Activated CD4-positive, alpha-beta T cell treated with anti-CD3 and anti-CD28 coated beads for 36 hours (primary cell): Measurements from ENCODE around the gene IBA57. TPM values are rescaled to one million over a fixed set of nuclear protein-coding genes. Genes with fewer than 3 reads are reported as not detected.

Source experiments
- ATAC-seq: fragments of 200-7000 bp; cut with Tn5 transposase; one replicate; pipeline ENCODE4 v1.10.0; 2021; ENCODE audit warnings: mild to moderate bottlenecking, moderate library complexity
- CTCF ChIA-PET: fragments of 350-600 bp; sonication (Branson Sonifier 250); formaldehyde crosslinking; loops from one replicate; lab custom pipeline; 2021; ENCODE audit warnings: antibody characterized with exemption; lab: Charles Lee
- POLR2A ChIA-PET: fragments of 350-600 bp; sonication (Branson Sonifier 250); formaldehyde crosslinking; loops from one replicate; lab custom pipeline; 2021; ENCODE audit warnings: antibody characterized with exemption, inconsistent platforms; lab: Charles Lee
- DNase-seq: peaks from one replicate; pipeline ENCODE4 v3.0.0-alpha.2; 2020
- H3K27ac Mint-ChIP-seq: one replicate; pipeline ENCODE4 v1.8.0; 2021; ENCODE audit warnings: mixed read lengths
- H3K27me3 Mint-ChIP-seq: one replicate; pipeline ENCODE4 v1.8.0; 2021; ENCODE audit warnings: mixed read lengths
- H3K36me3 Mint-ChIP-seq: one replicate; pipeline ENCODE4 v1.8.0; 2021; ENCODE audit warnings: low read depth, mixed read lengths
- H3K4me1 Mint-ChIP-seq: one replicate; pipeline ENCODE4 v1.8.0; 2021; ENCODE audit warnings: mixed read lengths
- H3K4me3 Mint-ChIP-seq: one replicate; pipeline ENCODE4 v1.8.0; 2021; ENCODE audit warnings: mild to moderate bottlenecking, moderate library complexity, mixed read lengths
- H3K9me3 Mint-ChIP-seq: one replicate; pipeline ENCODE4 v1.8.0; 2021; ENCODE audit warnings: low read depth, mixed read lengths
- intact Hi-C, 2 experiments: fragments of 100-400 bp; cut with DNase I in 1 of 2; cut with micrococcal nuclease in 1 of 2; formaldehyde crosslinking; loops; one replicate each; pipeline versions ENCODE4 v1.14.2 to v1.15.1; 2022 to 2024; cut with DNase I, micrococcal nuclease
- total RNA-seq, 2 experiments: library from RNA; stranded (reverse); gene quantifications; one replicate each; pipeline ENCODE4 v1.2.3, GENCODE V29; 2021

Gene IBA57
- total RNA-seq, 2 experiments from 2014 or later, result 6.0 to 8.3 TPM

DNA sequence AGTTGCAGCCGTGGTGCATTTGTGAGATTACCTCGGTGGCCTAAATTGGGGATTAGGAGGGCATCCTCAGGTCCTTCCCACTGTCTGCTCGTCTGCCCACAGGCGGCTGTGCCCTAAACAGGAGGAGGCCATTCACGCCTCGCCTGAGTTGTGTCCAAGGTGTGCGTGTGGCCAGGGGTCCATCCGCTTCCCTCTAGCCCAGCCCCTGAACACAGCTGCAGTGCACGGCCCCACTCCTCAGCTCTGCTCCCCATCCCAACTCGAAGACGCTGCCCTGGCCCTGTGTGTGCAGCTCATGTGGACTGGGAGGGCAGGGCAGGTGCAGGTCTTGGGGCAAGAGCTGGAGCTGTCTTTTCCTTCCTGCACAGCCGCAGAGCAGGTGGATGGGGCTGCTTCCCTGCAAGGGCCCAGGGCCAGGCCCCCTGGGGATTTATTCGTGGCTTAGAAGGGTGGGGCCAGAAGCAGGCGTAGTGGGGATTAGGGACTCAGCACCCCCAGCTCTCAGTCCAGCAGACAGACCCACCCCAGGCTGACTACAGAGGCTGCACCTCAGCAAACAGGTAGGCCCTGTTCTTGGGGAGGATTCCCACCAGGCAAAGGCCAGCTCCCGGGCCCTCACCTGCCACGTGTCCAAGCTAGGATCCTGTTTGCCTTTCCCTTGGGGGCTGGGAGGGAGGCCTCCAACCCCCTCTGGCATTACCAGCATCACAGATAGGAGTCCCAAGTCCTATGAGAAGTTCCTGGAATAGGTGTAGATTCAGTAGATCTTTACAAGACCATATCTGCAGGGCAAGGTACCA is 21.2 kb upstream of the IBA57 start:
- intact Hi-C loops, result loop anchor here in 1 of 2 experiments (5.0 kb wide), 1 partner anchor 68 kb away; no protein-coding TSS in a partner anchor
- no peaks in the 10 kb centered on the region for H3K9me3 Mint-ChIP-seq
- no peak overlapping the region for H3K27ac Mint-ChIP-seq
- DNase-seq, result no peak
- peaks cover 30% of the 10 kb centered on the region for H3K36me3 Mint-ChIP-seq
- ChIA-PET CTCF (interaction anchor here (5.4 kb wide), 1 partner anchor 22 kb away, joined by 29 read pairs; the partner anchor contains the start of gene IBA57), POLR2A (interaction anchor here (1.3 kb wide), 1 partner anchor 19 kb away, joined by 3 read pairs; no protein-coding TSS in a partner anchor)
- peak overlapping the region; percentile 8 for H3K4me3 Mint-ChIP-seq
- H3K27me3 Mint-ChIP-seq, result no peaks in the 10 kb centered on the region
- no peak for ATAC-seq
- H3K4me1 Mint-ChIP-seq, result peaks cover 24% of the 10 kb centered on the region

DNA sequence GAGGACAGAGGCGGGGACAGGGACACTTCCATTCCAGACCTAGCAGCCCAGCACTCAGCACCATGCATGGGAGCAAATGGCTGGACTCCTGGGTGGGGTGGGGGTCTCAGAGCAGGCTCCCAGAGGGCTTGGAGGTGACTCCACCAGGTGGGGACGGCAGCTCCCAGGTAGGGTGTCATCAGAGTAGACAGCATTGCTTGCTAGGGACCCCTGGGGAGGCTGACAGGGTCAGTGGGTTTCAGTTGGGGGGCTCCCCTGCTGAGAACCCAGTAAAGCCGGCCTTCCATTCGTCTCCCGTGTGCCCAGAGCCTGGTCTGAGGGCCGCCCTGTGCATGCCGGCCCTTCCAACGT is 20.6 kb upstream of the IBA57 start:
- POLR2A ChIA-PET, result no interaction called here
- Mint-ChIP-seq H3K36me3 (peaks cover 30% of the 10 kb centered on the region), H3K4me1 (peaks cover 24% of the 10 kb centered on the region), H3K9me3 (no peaks in the 10 kb centered on the region), H3K27me3 (no peaks in the 10 kb centered on the region), H3K4me3 (no peak overlapping the region), H3K27ac (no peak overlapping the region)
- CTCF ChIA-PET, result no interaction called here
- DNase-seq (no peak), ATAC-seq (no peak)
- intact Hi-C loops, result loop anchor here in 1 of 2 experiments (5.0 kb wide), 1 partner anchor 67 kb away; no protein-coding TSS in a partner anchor

GRCh38 chr1:228145463-228146416 is 19.9 kb upstream of the IBA57 start:
- peaks cover 28% of the 10 kb centered on the region for H3K36me3 Mint-ChIP-seq
- H3K27ac Mint-ChIP-seq, result no peak overlapping the region
- H3K4me1 Mint-ChIP-seq, result peaks cover 24% of the 10 kb centered on the region
- no peaks in the 10 kb centered on the region for H3K9me3 Mint-ChIP-seq
- intact Hi-C loops, result no loop called here
- H3K27me3 Mint-ChIP-seq, result no peaks in the 10 kb centered on the region
- DNase-seq (no peak), ATAC-seq (no peak)
- H3K4me3 Mint-ChIP-seq, result no peak overlapping the region
- ChIA-PET CTCF (no interaction called here), POLR2A (no interaction called here)

DNA sequence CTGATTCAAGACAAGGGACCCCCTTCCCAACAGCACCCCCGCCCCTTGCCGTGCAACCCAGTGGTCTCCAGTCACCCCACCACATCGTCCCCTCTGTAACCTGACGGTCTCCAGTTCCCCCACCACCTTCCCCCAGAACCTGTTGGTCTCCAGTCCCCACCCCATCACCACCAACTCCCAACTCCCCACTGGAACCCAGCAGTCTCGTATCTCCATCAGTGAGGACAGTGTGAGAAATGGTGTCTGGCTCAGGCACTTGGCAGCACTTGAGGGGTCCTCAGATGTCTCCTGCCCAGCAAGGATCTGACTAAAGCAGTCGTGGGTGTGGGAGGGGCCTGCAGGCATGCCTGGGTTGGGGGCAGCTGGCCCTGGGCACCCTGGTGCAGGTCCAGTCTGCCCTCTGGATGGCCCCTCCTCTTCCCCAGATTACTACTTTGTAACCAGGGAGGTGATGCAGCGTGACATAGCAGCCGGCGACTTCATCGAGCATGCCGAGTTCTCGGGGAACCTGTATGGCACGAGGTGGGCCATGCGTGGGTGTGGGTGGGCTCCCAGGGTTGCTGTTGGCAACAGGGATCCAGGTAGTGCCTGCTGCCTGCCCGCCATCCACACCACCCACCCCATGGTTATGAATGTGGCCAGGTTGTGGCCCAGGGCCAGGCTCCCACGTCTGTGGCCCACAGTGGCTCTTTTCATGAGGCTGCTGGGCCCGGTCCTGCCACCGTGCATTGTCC is 19.0 kb upstream of the IBA57 start:
- H3K4me1 Mint-ChIP-seq, result peaks cover 24% of the 10 kb centered on the region
- peaks cover 20% of the 10 kb centered on the region for H3K36me3 Mint-ChIP-seq
- H3K27me3 Mint-ChIP-seq, result no peaks in the 10 kb centered on the region
- no peaks in the 10 kb centered on the region for H3K9me3 Mint-ChIP-seq
- CTCF ChIA-PET, result no interaction called here
- intact Hi-C loops, result no loop called here
- no peak overlapping the region for H3K27ac Mint-ChIP-seq
- POLR2A ChIA-PET, result no interaction called here
- DNase-seq (no peak), ATAC-seq (no peak)
- H3K4me3 Mint-ChIP-seq, result no peak overlapping the region

DNA sequence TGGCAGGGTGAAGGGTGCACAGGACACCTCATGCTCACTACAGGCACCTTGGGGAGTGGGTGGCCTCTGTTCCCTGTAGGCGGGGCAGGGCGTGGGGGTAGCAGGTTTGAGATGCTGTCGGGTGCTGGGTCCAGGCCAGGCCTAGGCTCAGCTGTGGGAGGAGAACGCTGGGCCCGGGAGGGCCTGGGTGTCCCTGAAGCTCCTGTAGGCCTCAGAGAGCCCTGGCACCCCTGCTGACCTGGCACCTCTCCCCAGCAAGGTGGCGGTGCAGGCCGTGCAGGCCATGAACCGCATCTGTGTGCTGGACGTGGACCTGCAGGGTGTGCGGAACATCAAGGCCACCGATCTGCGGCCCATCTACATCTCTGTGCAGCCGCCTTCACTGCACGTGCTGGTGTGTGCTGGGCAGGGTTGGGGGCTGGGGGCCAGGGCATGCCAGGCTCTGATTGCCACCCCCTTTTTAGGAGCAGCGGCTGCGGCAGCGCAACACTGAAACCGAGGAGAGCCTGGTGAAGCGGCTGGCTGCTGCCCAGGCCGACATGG is 18.4 kb upstream of the IBA57 start:
- intact Hi-C loops, result no loop called here
- CTCF ChIA-PET, result no interaction called here
- ATAC-seq, result no peak

GRCh38 chr1:228147768-228148167 is 17.8 kb upstream of the IBA57 start:
- DNase-seq, result no peak
- no peak overlapping the region for H3K27ac Mint-ChIP-seq
- intact Hi-C loops, result no loop called here
- H3K4me3 Mint-ChIP-seq, result no peak overlapping the region
- peaks cover 15% of the 10 kb centered on the region for H3K4me1 Mint-ChIP-seq
- H3K27me3 Mint-ChIP-seq, result no peaks in the 10 kb centered on the region
- H3K9me3 Mint-ChIP-seq, result no peaks in the 10 kb centered on the region
- H3K36me3 Mint-ChIP-seq, result peaks cover 10% of the 10 kb centered on the region
- ChIA-PET POLR2A (no interaction called here), CTCF (no interaction called here)
- no peak for ATAC-seq

More for the DNA sequence above, 18.4 kb upstream of the IBA57 start:
- peaks cover 21% of the 10 kb centered on the region for H3K4me1 Mint-ChIP-seq
- H3K27ac Mint-ChIP-seq, result no peak overlapping the region
- no peak for DNase-seq
- H3K4me3 Mint-ChIP-seq, result no peak overlapping the region
- H3K36me3 Mint-ChIP-seq, result peaks cover 16% of the 10 kb centered on the region
- H3K9me3 Mint-ChIP-seq, result no peaks in the 10 kb centered on the region
- no peaks in the 10 kb centered on the region for H3K27me3 Mint-ChIP-seq
- POLR2A ChIA-PET, result no interaction called here

DNA sequence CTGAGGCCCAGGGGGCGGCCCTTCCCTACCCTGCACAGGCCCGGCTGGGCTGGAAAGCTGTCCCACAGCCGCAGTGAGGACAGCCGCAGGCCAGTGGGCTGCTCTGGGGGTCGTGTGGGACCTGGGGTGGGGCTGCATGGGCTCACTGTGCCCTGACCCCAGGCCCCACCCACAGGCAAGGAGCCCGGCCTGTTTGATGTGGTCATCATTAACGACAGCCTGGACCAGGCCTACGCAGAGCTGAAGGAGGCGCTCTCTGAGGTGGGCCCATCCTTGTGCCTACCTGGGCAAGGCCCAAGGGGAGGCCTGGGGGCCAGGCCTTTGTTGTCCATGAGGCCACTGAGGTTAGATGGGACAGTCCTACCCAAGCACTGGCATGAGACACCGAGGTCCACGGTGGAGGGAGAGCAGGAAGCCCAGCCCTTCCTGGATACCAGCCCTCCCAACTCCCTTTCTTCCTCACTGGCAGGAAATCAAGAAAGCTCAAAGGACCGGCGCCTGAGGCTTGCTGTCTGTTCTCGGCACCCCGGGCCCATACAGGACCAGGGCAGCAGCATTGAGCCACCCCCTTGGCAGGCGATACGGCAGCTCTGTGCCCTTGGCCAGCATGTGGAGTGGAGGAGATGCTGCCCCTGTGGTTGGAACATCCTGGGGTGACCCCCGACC is 17.3 kb upstream of the IBA57 start:
- Mint-ChIP-seq H3K27ac (no peak overlapping the region), H3K27me3 (no peaks in the 10 kb centered on the region), H3K9me3 (no peaks in the 10 kb centered on the region), H3K4me3 (no peak overlapping the region), H3K4me1 (peaks cover 10% of the 10 kb centered on the region), H3K36me3 (peaks cover 6% of the 10 kb centered on the region)
- intact Hi-C loops, result no loop called here
- ATAC-seq (no peak), DNase-seq (no peak)
- ChIA-PET POLR2A (no interaction called here), CTCF (no interaction called here)

DNA sequence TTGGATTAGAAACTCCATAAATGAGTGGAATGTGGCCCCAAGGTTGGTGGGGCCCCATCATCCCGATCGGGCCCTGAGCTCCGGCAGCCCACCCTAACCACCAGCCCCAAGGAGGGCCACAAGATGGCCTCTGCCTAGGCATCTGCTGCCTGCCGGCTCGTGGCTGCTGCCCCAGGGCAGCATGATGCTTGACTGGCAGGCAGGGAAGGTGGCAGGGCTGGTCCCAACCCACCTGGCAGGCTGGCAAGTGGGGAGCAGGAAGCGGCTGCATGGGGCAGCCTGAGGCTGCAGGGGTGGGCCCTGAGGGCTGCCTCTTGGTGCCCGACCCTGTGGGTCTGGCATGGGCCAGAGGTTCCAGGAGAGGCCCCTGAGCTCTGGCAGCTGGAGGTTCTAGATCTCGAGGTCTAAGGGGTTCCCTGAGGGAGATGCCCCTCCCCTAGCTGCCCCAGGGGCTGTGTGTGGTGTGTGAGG is 16.6 kb upstream of the IBA57 start:
- ChIA-PET CTCF (no interaction called here), POLR2A (no interaction called here)
- intact Hi-C loops, result no loop called here
- H3K4me1 Mint-ChIP-seq, result peaks cover 3% of the 10 kb centered on the region
- no peak for ATAC-seq
- no peaks in the 10 kb centered on the region for H3K27me3 Mint-ChIP-seq
- H3K27ac Mint-ChIP-seq, result no peak overlapping the region
- no peaks in the 10 kb centered on the region for H3K9me3 Mint-ChIP-seq
- DNase-seq, result no peak
- peaks cover 2% of the 10 kb centered on the region for H3K36me3 Mint-ChIP-seq
- no peak overlapping the region for H3K4me3 Mint-ChIP-seq

GRCh38 chr1:228149406-228150119 is 16.0 kb upstream of the IBA57 start, which contains the start of gene GJC2:
TSS of gene GJC2 (plus strand) at chr1:228149930. CDS start at chr1:228157759, 7,829 bp downstream.
- peaks cover 5% of the 10 kb centered on the region for H3K4me1 Mint-ChIP-seq
- DNase-seq (no peak), ATAC-seq (no peak)
- H3K27ac Mint-ChIP-seq, result no peak within 1 kb of the TSS
- H3K9me3 Mint-ChIP-seq, result no peaks in the 10 kb centered on the region
- CTCF ChIA-PET, result no interaction called here
- no peaks in the 10 kb centered on the region for H3K27me3 Mint-ChIP-seq
- no peak within 1 kb of the TSS for H3K4me3 Mint-ChIP-seq
- intact Hi-C loops, result no loop called here
- no peaks in the 10 kb centered on the region for H3K36me3 Mint-ChIP-seq
- POLR2A ChIA-PET, result no interaction called here

DNA sequence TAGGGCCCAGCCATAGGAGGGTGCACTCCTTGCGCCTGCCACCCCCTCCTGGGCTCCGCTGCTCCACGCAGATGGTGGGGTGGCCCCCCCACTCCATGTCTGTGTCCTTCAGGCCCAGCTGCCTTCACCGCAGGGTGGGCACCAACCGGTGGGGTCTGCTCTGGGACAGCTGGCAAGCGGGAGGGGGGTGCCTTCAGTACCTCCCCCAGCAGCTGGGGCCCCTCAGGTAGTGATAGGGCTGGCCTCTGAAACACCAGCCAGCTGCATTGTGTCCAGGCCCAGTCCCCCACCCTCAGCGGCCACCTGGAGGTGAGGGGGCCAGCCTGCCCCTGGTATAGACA is 15.5 kb upstream of the IBA57 start:
- Mint-ChIP-seq H3K36me3 (no peaks in the 10 kb centered on the region), H3K9me3 (no peaks in the 10 kb centered on the region), H3K4me1 (peaks cover 10% of the 10 kb centered on the region), H3K4me3 (no peak overlapping the region), H3K27ac (no peak overlapping the region), H3K27me3 (no peaks in the 10 kb centered on the region)
- intact Hi-C loops, result no loop called here
- ATAC-seq (no peak), DNase-seq (peak; percentile 6)
- CTCF ChIA-PET, result no interaction called here
- POLR2A ChIA-PET, result no interaction called here
